ENCODE results near the gene SEMA3F.
"Not testable (repeated sequence)": the region's sequence is repeated elsewhere in the genome, so short reads cannot be mapped to it uniquely, and the experiment has no call there.

SEMA3F gene

GRCh38 chr3:50215529-50215928 lies 60.4 kb downstream of the SEMA3F start:
- DNase-seq, result no peak

- DNase-seq, result no peak
Measured at GRCh38 chr3:50217681-50218080, 62.6 kb downstream of the SEMA3F start.

GRCh38 chr3:50218448-50218847 lies 63.3 kb downstream of the SEMA3F start:
- no peak for DNase-seq

- DNase-seq, result no peak
Measured at GRCh38 chr3:50219285-50219684, 64.2 kb downstream of the SEMA3F start.

- DNase-seq, result no peak
Measured at GRCh38 chr3:50220109-50220508, 65.0 kb downstream of the SEMA3F start.

- DNase-seq, result no peak
Measured at GRCh38 chr3:50221051-50221410, 65.9 kb downstream of the SEMA3F start.

- no peak for DNase-seq
Measured at GRCh38 chr3:50221411-50222168, 66.5 kb downstream of the SEMA3F start.

GRCh38 chr3:50222169-50222528 lies 67.0 kb downstream of the SEMA3F start:
- no peak for DNase-seq

GRCh38 chr3:50224639-50225038 lies 69.5 kb downstream of the SEMA3F start:
- DNase-seq, result no peak

- DNase-seq, result peak; percentile 56
Measured at GRCh38 chr3:50226888-50227389, 71.8 kb downstream of the SEMA3F start.

GRCh38 chr3:50227390-50228183 lies 72.5 kb downstream of the SEMA3F start:
- DNase-seq, result peak; percentile 93

GRCh38 chr3:50228184-50228763 lies 73.2 kb downstream of the SEMA3F start:
- DNase-seq, result not testable (repeated sequence)

- DNase-seq, result no peak
Measured at GRCh38 chr3:50229490-50229889, 74.4 kb downstream of the SEMA3F start.

- no peak for DNase-seq
Measured at GRCh38 chr3:50230104-50230793, 75.1 kb downstream of the SEMA3F start.

- no peak for DNase-seq
Measured at GRCh38 chr3:50230794-50231125, 75.6 kb downstream of the SEMA3F start.

GRCh38 chr3:50231581-50231980 lies 76.5 kb downstream of the SEMA3F start:
- DNase-seq, result no peak

- DNase-seq, result peak; percentile 81
Measured at GRCh38 chr3:50232303-50232702, 77.2 kb downstream of the SEMA3F start.

- no peak for DNase-seq
Measured at GRCh38 chr3:50233176-50233575, 78.1 kb downstream of the SEMA3F start.

- DNase-seq, result peak; percentile 98
Measured at GRCh38 chr3:50235716-50236483, 80.8 kb downstream of the SEMA3F start, which contains the start of gene GNAI2. Gene GNAI2 (plus strand): TSS chr3:50236204. CDS start chr3:50236336, 132 bp downstream.

- DNase-seq, result no peak
Measured at GRCh38 chr3:50236484-50237132, 81.5 kb downstream of the SEMA3F start.

- DNase-seq, result peak; percentile 40
Measured at GRCh38 chr3:50237133-50237651, 82.1 kb downstream of the SEMA3F start.

Measured in hematopoietic multipotent progenitor cell treated with erythropoietin and hydrocortisone succinate and interleukin-3 and kit ligand, for 8 days (in vitro differentiated cells).